ENCODE data around the gene GRB7.

DNA sequence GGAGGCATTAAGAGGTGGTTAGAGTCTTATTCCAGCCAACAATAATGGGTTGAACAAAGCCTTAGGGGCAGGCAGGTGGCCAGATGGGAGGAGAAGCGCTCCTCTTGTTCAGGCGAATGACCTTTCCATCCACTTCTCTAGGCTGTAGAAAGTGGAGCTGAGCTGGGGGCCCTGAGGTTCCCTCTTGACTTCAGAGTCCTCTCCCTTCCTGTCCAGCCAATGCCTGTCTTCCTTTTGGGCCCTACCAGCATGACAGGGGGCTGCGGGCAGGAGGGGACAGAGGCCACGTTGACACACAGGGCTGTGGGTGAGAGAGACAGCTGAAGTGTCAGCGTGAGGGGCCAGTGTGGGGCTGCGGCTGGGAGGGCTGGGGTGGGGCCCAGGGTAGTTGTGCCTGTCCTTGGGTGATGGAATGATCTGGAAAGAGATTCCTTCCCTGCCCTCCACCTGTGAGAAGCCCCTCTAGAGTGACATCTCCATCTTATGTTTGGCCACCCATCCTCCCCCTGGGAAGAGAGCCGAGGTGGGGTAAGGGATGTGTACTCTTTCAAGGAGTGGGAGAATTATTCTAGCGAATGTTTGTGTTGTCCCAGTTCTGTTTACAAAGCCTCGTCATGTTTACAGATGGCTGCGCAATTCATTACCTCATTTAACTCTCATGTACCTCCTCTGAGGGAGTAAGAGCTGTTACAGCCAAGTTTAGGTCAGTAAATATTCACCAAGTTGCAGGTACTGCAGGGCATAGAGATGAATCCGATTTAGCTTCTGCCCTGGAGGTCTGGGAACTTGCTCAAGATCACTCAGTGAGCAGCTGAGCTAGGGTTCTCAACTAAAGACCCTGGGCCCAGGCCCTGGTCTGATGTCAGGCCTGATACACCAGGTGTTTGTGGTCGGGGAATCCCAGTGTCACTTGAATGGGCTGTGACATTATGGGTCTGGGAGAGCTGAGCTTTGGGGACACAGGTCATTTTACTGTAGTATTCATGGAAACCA, 34.5 kb upstream of the GRB7 start:
- TF ChIP-seq, protein P1, sequence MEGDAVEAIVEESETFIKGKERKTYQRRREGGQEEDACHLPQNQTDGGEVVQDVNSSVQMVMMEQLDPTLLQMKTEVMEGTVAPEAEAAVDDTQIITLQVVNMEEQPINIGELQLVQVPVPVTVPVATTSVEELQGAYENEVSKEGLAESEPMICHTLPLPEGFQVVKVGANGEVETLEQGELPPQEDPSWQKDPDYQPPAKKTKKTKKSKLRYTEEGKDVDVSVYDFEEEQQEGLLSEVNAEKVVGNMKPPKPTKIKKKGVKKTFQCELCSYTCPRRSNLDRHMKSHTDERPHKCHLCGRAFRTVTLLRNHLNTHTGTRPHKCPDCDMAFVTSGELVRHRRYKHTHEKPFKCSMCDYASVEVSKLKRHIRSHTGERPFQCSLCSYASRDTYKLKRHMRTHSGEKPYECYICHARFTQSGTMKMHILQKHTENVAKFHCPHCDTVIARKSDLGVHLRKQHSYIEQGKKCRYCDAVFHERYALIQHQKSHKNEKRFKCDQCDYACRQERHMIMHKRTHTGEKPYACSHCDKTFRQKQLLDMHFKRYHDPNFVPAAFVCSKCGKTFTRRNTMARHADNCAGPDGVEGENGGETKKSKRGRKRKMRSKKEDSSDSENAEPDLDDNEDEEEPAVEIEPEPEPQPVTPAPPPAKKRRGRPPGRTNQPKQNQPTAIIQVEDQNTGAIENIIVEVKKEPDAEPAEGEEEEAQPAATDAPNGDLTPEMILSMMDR (IDR thresholded peaks at IDR 0.05), result no peak
- TF ChIP-seq POLR2A (IDR thresholded peaks at IDR 0.05), result no peak
